GM21526 (cell line): ENCODE data around the gene IYD.
"Not testable (repeated sequence)": the region's sequence is repeated elsewhere in the genome, so short reads cannot be mapped to it uniquely, and the experiment has no call there.

Source experiments
- ATAC-seq: cut with Tn5 transposase; IDR thresholded peaks from one replicate; pipeline ENCODE4 v1.9.1; 2021; ENCODE audit warnings: moderate library complexity; ENCODE audit not compliant: unreplicated experiment, low FRiP score

The IYD gene

DNA sequence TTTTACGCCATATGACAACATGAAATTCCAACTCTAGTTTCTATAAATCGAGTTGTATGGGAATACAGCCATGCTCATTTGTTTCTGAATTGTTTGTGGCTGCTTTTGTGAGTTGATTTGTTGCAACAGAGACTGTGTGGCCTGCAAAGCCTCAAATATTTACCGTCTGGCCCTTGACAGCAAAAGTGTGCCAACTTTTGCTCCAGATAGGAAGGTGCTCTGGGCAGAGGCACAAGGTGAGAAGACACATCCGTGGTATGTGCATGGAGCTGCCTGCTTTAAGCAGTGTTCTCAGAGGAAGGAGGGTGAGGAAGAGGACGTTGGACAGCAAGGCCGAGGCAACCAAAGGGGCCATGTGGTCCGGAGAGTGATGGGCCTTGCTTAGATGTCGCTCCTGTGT is 57.4 kb downstream of the IYD start:
- ATAC-seq, result no peak

DNA sequence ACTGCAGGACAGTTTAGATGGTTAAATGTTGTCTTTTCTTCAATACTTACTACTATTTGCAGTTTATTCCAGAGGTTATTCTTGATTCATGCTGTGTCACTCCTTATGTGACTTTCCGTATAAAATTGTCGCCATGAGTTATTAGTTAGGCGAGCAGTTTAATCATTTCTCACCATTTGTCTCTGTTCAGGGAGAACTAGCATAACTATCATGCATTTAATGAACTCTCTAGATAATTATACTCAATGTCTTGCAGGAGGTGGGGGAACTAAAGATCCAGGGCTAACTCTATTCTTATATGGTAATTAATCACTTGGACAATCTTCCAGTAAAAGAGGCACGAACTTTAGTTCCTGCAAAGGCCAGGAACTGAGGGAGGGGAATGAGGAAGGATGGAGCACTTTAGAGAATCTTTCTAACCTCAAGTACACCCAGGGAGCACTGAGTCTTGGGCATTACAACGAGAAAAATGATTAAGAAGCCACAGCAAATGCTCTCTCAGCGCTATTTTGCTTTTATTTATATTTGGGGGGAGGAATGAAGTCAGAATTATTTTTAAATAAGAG is 58.3 kb downstream of the IYD start:
- no peak for ATAC-seq

DNA sequence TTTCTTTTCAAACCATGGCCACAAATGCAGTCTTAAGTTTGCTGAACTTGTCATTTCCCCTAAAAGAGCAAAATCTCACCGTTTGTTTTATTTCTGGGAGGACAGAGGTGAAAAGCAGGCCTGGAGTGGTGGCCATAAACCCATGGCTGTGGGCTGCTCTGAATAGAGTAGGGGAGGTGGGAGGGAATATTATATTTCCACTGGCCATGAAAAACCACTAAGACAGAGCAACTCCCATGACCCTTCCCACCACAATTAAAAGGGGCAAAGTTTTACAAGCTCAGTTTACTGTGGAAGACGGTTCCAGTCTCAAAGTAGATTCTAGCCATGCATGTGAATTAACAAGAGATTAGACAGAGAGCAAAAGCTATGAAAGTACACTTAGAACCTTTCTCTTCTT is 59.0 kb downstream of the IYD start:
- ATAC-seq, result no peak

DNA sequence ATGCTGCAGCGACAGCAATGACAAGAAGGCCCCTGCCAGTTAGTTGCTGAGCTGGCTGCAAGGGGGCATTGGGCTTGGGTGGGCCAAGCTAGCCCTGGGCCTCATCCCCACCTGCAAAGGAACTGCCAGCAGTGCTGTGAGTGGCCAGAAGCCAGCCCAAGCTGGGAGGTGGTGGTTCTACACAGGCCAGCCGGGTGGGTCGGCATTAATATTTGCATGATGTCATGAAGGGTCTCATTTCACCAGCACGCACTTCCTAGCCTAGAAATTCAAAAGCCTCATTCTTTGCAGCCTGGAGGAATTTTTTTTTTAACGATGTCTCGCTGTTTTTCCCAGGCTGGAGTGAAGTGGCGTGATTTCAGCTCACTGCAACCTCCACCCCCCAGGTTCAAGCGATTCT is 62.0 kb downstream of the IYD start:
- no peak for ATAC-seq

- no peak for ATAC-seq
Measured at GRCh38 chr6:150435360-150435759, 66.5 kb downstream of the IYD start.

GRCh38 chr6:150435832-150436231 is 67.0 kb downstream of the IYD start:
- no peak for ATAC-seq

DNA sequence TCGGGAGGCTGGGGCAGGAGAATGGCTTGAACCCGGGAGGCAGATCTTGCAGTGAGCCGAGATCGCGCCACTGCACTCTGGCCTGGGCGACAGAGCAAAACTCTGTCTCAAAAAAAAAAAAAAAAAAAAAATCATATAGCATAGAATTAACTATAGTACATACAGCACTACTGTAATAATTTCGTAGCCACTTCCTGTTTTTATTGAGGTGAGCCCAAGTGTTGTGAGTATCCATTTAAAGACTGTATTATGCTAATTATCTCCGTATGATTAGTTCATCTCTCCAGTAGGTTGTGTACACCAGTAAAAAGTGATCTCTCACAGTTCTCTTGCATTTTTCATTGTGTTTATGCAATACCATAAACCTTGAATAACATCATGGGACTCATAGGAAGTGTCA is 70.6 kb downstream of the IYD start:
- no peak for ATAC-seq

DNA sequence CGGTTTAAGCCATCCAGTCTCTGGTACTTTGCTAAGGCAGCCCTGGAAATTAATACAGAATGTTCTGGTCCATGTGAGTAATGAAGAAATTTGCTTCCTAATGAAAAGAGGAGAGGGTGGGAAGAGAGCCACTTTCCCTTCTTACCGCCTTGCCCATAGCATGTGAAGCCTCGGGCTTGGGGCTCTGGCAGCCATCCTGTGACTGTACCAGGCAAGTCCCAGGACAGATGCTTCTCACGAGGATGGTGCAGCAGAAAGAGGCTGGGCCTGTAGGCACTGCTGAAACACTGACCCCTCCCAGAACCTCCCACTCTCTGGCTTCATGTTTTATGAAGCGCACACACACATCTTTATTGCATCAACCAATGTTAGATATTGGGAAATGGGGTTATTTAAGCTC is 74.8 kb downstream of the IYD start:
- no peak for ATAC-seq

- ATAC-seq, result no peak
Measured at GRCh38 chr6:150444308-150444707, 75.5 kb downstream of the IYD start.

DNA sequence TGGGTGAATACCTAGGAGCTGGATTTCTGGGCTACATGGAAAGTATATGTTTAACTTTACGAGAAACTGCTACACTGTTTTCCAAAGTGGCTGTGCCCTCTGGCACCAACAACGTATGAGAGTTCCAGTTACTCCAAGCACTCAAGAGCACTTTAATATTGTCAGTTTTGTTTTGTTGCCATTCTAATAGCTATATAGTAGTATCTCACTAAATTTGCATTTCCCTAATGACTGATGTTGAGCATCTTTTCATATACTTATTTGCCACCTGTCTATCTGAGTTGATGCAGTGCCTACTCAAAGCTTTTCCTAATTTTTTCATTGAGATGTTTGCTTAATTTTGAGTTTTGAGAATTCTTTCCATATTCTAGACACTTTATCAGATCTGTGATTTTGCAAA is 76.7 kb downstream of the IYD start:
- no peak for ATAC-seq

- no peak for ATAC-seq
Measured at GRCh38 chr6:150448221-150448620, 79.4 kb downstream of the IYD start.

GRCh38 chr6:150449055-150449454 is 80.2 kb downstream of the IYD start:
- ATAC-seq, result not testable (repeated sequence)

GRCh38 chr6:150450918-150451317 is 82.1 kb downstream of the IYD start:
- ATAC-seq, result no peak

GRCh38 chr6:150451807-150452427 is 83.1 kb downstream of the IYD start:
- ATAC-seq, result no peak

DNA sequence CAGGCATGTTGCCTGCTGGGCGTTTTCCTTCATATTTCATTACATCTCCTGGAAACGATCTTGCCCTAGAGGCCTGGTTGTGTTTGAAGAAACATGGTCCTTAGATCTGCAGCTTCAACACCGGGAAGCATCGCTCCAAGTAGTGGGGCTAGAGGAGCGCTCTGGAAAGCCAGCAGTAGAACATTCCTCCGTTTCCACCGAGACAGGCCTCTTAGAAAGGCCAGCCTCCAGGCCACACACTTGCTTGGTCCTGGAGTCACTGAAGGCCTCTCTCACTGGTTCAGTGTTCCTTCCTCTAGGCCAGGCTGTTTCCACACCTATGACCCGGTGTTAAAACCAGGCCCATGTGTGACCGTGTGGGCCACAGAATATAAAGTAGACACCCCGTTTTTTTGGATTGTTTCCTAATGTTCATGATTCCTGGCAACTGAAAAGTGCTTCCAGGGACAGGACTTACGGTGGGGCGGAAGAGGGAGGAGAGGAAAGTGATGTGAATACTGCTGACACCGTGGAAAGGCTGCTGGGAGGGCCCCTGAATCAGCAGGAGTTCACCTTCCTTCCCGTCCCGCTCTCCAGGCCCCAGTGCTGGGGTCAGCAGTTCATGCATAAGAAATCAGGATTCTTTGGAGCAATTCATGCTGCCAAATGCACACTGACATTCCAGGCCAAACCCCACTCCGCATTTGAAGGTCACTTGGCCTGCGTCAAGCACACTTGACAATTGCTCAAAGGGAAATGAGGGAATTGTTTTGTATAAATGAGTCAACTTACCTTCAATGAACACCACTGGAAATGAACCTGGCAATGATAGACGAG is 83.8 kb downstream of the IYD start:
- no peak for ATAC-seq

GRCh38 chr6:150453357-150453756 is 84.5 kb downstream of the IYD start:
- no peak for ATAC-seq
